SK-MEL-5 (cell line): ENCODE measurements around the gene MCM10. TPM values are rescaled to one million over a fixed set of nuclear protein-coding genes. Genes with fewer than 3 reads are reported as not detected.
"Not testable (repeated sequence)": the region's sequence is repeated elsewhere in the genome, so short reads cannot be mapped to it uniquely, and the experiment has no call there.

Experiments
- DNase-seq: peaks from one replicate; pipeline ENCODE4 v3.0.0-alpha.2; 2016; ENCODE audit warnings: low read depth, low spot score
- in situ Hi-C: cut with HindIII; loops from 2 replicates; pipeline ENCODE4 v1.10.0; 2016; ENCODE audit warnings: low sequenced_read_pairs, high pct_unique_total_duplicates, low pct_unique_long_range_greater_than_20kb
- total RNA-seq: library from RNA; depleted of rRNA; stranded (reverse); fragments of >200 nt; shearing (Covaris generic); gene quantifications from 2 replicates; pipeline ENCODE4 v1.2.3, GENCODE V29; 2014

The MCM10 gene
- total RNA-seq, 1 experiment from 2014 or later: 11.6 TPM

DNA sequence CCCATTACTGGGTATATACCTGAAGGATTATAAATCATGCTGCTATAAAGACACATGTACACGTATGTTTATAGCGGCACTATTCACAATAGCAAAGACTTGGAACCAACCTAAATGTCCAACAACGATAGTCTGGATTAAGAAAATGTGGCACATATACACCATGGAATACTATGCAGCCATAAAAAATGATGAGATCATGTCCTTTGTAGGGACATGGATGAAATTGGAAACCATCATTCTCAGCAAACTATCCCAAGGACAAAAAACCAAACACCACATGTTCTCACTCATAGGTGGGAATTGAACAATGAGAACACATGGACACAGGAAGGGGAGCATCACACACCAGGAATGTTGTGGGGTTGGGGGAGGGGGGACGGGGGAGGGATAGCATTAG, 5.5 kb upstream of the MCM10 start:
- in situ Hi-C loops, DNase-seq: not testable (repeated sequence)

DNA sequence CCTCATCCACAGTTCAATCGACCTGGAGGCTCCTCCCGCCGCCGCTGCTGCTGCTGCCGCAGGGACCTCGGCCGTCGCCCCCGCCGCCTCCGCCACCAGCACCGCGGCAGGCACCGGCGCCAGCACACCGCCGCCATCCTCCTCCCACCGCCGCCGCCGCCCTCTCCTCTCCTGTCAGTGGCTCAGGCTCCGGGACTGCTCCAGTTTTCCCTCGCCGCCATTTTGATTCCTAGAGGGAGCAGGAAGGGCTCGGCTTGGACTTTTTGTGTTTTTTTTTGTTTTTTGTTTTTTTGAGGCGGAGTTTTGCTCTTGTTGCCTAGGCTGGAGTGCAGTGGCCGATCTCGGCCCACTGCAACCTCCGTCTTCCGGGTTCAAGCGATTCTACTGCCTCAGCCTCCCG, 3.0 kb upstream of the MCM10 start:
- in situ Hi-C loops: no loop called here
- DNase-seq: no peak

DNA sequence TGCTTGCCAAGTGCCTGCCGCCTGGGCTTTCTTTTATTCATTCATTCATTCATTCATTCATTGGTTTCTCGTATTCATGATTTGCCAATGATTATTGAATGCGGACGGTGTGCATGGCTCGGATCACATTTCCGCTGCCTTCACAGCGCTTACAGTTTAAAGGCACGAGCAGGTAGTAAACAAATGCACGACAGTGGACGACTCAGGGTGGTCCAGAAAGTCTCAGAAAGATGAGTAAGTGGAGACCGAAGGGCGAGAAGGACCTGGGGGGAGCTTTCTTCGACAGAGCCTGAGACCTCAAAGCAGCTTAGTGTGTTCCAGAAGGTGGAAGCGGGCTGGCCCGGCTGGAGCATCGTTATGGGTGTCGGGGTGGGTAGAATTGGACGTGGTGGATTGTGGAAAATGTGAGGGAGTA, 506 bp downstream of the MCM10 start:
- in situ Hi-C loops: no loop called here
- no peak for DNase-seq

DNA sequence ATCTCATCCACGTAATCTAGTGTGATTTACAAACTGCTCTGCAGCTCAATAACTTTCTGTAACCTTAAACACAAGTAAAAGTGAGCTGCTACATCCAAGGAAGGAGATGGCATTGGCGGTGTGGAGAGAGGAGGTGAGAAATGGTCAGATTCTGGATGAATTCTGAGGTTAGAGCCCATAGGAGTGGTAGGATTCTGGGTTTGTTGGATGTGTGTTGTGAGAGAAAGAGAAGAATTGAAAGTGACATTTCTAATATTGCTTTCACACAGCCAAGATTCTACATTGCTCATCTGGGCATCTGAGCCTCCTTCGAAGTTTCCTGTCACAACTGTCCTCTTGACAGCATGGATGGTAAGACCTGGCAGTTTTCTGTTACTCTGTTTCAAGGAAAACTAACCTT, 2.5 kb downstream of the MCM10 start:
- in situ Hi-C loops: no loop called here

DNA sequence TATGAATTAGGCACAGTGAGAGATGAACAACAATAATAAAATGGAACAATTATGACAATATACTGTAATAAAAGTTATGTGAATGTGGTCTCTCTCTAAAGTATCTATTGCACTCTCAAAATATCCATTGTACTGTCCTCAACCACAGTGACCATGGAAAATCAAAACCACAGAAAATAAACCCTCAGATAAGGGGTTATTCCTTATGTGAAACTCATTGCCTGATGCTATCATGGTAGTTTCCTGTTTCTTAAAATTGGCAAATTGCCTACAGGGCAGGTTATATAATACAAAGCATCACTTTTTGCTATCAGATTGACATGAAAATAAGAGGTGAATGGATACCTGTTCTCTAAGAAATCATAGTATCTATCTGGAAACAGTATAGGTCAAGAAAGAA, 3.8 kb downstream of the MCM10 start:
- in situ Hi-C loops: no loop called here
- DNase-seq: no peak

More for the DNA sequence above, 2.5 kb downstream of the MCM10 start:
- DNase-seq: no peak

DNA sequence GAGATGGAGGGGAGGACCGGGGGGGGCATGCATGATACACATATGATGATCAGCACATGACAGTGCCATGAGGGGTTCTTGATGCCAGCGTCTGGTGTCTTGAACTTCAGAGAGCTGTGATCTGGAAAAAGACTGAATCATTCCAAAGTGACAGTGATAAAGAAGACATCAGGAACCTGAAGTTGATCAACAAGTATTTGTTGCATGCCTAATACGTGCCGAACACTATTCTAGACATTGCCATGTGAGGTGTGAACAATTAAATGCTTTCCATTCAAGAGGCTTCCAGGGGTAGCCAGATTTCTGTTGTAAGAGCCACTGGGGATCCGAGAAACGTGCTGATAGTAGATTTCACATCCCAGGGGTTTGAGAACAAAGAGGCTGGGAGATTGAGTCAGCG, 6.2 kb downstream of the MCM10 start:
- in situ Hi-C loops: no loop called here
- DNase-seq: no peak

DNA sequence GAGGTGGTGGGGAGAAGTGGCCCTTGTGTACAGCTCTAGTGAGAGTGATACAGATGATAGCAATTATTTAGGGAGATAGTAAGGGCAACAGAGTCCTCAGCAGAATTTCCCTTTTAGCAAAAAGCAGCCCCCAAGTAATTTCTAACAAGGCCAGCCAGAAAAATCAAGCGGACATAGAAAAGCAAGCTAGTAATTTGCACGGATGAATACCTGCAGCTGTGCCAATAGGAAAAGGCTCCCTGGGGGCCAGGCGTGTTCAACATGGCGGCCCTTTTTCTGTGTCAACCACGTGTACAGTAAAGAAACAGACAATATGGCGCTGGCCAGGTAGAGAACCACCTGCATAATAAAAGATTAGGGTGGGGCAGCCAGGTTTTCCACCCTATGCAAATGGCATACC, 7.4 kb downstream of the MCM10 start:
- in situ Hi-C loops: no loop called here
- DNase-seq: no peak

DNA sequence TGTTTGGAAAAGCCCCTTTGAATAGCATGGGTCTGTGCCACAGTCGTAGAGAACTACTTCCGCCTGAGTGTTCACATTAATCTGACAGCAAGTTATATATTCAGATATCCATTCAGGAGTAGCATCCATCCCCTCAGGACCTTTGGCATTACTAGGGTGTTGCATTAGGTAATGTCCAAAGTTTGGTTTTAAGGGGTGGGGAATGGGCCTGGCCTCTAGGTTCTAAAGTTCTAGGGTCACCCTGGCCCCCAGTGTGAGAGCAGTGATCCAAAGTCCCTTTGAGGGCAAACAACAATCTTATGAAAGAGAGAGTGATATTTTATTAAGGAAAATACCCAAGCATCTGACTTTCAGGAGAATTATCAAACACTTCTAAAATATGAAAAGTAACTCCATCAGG, 12.3 kb downstream of the MCM10 start:
- no peak for DNase-seq
- in situ Hi-C loops: no loop called here

DNA sequence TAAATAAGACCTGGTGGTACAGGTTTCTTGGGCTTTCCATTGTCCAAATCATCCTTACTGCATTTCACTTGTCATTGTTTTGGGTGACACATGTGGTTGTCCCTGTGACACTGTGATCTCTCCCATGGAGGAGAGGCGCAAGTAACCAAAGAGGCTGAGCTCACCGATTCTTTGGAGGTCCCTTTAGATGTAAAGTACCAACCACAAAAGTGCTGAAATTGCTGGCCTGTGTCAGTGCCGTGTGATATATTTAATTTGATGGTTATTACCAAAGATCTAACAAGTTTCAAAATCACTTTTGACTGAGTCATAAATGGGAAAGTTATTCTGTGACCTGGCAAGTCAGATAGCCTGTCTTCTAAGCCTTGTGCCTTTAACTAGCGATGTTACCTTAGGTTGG, 19.4 kb downstream of the MCM10 start:
- in situ Hi-C loops: no loop called here
- no peak for DNase-seq

DNA sequence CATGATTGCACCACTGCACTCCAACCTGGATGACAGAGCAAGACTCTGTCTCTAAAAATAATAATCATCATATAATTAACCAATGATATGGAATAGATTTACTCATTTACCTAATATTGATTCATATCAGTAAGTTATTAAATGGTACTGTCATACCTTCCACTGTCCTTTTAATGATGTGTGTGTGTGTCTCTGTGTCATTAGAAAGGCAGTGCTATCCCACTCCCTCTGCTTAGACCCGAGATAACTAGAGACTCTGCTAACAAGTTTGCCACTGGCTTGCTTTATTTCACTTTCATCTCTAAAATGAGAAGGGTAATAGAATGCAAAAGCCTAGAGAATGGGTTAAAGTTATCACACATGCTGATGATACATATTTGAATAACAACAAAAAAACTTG, 21.1 kb downstream of the MCM10 start:
- in situ Hi-C loops: no loop called here
- DNase-seq: no peak

DNA sequence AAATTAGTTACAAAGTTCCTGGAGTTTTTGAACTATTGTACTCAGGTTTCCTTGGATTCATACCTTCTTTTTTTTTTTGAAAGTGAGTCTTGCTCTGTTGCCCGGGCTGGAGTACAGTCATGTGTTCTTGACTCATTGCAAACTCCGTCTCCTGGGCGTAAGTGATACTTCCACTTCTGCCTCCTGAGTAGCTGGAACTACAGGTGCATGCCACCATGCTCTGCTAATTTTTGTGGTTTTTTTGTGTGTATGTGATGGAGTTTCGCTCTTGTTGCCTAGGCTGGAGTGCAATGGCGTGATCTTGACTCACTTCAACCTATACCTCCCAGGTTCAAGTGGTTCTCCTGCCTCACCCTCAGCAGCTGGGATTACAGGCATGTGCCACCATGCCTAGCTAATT, 22.3 kb downstream of the MCM10 start:
- DNase-seq: no peak
- in situ Hi-C loops: no loop called here

DNA sequence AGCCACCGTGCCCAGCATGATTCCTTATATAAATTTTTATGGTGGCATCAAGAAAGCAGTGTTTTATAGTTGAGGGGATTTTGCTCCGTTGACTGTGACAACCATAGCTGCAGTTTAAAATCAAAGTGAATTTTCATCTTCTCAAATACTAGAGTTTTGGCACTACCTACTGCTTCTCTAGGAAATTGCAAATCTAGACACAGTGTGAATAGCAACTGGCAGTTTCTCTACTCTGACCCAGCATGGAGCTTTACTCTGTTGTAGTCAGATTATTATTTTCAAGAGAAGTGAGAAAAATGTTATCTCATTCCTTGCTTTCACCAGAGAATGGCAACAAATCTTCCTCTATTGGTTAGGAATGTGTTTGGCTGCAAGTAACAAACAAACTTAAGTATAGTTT, 22.9 kb downstream of the MCM10 start:
- in situ Hi-C loops: no loop called here
- DNase-seq: no peak

DNA sequence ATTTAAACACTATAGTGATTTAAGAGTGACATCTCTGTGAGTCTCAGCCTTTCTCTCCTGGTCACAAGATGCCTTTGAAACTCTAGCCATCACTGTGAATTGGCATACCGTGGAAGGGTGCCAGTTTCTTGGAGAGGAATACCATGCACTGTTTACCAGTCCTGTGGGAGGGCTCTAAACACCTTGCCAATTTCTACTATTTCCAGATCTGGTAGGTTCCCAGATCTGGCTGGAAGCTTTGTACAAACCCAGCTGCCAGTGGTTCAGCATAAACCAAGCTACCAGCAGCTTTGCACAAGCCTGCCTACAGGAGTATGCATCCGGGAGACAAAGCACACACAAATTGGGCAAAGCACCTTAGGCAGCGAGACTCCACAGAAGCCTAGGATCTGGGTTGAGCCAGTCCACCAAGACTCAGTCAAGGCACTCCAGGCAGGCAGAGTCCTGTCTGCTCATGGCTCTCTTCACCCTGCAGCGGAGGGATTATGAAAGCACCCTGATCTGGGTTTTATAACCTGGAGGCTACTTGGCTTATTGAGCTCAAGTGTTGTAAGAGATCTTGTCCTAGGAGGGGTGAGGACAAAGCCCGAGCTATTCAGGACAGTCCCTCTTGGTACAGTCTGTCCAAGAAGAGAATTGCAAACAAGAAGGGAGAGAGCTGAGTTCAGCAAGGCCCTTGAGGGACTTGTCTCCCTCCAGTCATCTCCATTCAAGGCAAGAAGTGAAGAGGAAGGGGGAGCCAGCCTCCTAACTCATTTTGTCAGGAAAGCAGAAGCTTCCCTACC, 23.6 kb downstream of the MCM10 start:
- in situ Hi-C loops: no loop called here
- DNase-seq: peak; percentile 32

DNA sequence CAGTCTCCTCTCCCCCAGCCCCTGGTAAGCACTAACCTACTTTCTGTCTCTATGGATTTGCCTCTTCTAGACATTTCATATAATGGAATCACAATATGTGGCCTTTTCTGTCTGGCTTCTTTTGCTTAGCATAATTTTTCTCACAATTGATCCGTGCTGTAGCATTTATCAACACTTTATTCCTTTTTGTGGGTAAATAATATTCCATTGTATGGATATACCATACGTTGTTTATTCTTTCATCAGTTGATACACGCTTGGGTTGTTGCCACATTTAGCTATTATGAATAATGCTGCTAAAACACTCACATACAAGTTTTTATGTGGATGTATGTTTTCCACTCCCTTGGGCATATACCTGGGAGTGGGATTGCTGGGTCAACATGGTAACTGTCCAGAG, 25.8 kb downstream of the MCM10 start:
- in situ Hi-C loops: no loop called here

DNA sequence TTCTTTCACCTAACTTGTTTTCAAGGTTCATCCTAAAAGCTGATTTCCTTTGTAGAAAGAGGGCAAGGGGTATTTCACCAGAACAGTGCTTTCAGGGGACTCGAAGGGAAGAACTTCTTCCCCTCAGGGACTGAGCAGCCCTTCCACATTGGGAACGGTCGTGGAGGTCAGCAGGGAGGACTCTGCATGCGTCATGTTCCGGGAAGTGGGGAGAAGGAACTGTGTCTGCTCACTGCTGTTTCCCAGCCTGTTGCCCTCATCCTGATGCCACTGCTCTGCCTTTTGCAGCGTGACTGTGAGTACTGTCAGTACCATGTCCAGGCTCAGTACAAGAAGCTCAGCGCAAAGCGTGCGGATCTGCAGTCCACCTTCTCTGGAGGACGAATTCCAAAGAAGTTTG, 27.2 kb downstream of the MCM10 start:
- DNase-seq: no peak
- in situ Hi-C loops: no loop called here

More for the DNA sequence above, 25.8 kb downstream of the MCM10 start:
- no peak for DNase-seq

DNA sequence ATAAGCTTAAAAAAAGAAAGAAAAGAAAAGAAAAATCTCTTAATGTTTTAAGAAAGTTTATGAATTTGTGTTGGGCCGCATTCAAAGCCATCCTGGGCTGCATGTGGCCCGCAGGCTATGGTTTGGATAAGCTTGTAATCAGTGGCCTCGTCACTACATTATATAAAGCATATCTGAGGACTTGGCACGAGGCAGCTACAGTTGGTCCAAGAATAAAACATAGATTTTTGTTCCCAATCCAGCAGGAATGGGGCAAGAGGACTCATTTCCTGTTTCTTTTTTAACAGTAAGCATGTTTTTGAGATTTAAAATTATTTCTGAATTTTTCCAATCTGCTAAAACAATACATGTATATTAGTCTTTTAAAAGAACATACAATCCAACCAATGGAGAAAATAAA, 28.6 kb downstream of the MCM10 start:
- in situ Hi-C loops: no loop called here
- DNase-seq: no peak

DNA sequence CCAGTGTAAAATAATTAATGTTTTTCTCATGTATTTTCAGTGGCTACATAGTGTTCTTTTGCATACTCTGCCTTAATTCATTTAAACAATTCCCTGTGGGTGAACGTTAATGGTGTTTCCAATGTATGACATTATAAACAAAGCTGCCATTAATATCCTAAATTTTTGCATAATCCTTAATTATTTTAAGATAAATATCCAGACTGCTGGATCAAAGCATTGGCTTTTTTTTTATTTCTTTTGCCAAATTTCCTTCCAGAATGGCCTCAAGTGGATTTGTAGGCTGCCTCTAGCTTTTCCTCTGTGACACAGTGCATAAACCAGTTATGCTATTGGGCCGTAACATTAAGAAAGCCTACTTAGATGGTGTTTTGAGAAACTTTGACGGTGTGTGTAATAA, 29.5 kb downstream of the MCM10 start:
- in situ Hi-C loops: no loop called here

DNA sequence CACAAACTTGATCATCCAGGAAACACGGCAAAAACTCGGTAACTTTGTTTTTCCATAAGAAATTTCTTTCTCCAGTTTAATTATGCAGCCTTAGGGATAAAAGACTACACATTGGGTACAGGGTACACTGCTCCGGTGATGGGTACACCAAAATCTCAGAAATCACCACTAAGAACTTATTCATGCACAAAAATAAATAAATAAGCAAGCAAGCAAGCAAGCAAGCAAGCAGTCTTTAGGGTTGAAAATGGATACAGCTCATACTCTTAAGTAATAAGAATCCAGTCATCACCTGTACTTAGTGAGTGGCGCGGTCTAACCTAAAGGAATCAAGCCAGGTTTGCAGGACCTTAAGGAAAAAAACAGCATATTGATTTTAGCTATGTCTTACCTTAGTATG, 30.0 kb downstream of the MCM10 start:
- in situ Hi-C loops: no loop called here
- no peak for DNase-seq

More for the DNA sequence above, 29.5 kb downstream of the MCM10 start:
- no peak for DNase-seq

DNA sequence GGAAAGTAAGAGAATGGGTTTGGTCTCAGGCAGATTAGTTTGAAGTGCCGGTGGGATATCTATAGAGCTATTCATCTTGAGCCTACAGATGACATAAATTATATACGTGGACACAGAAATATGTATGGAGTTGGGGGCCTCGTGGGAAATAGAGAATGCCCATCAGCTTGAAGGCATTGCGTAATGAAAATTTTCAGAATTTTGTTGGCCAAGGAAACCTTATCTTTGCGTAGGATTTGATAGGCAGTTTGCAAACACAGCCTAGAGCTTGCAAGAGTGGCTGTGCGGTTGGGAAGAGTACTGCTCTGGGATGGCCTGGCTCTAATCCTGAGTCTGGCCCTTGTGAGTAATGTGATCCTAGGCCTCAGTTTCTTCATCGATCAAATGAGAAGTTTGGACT, 32.3 kb downstream of the MCM10 start:
- in situ Hi-C loops: no loop called here
- DNase-seq: no peak

DNA sequence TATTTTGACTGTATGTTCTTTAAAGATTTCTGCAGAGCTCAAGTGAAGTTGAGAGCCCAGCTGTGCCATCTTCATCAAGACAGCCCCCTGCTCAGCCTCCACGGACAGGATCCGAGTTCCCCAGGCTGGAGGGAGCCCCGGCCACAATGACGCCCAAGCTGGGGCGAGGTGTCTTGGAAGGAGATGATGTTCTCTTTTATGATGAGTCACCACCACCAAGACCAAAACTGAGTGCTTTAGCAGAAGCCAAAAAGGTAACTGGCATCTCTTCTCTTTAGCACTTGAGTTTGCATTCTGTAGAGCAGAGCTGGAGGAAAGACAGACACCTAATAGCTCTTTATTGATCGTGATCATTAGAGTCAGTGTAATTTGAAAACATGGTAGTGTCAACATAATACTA, 33.7 kb downstream of the MCM10 start:
- in situ Hi-C loops: no loop called here
- no peak for DNase-seq
